HepG2 (cell line): Measurements from ENCODE around the gene PDE9A. TPM values are rescaled to one million over a fixed set of nuclear protein-coding genes. Genes with fewer than 3 reads are reported as not detected.

Experiments
- ATAC-seq: fragments of 200-7000 bp; cut with Tn5 transposase; 3 replicates; pipeline ENCODE4 v1.9.1; 2020; ENCODE audit warnings: mild to moderate bottlenecking, moderate library complexity
- BruUV-seq: library from RNA; stranded (reverse); fragments of 400-500 nt; replicated peaks from 2 replicates; lab custom pipeline; 2021; lab: Mats Ljungman, UMichigan
- CTCF ChIA-PET: fragments of 300-600 bp; formaldehyde crosslinking; extraction: SDS; loops from one replicate; lab custom pipeline; 2021; ENCODE audit warnings: low total read pairs, inconsistent platforms, low intra/inter-chr PET ratio; lab: Yijun Ruan, JAX
- POLR2A ChIA-PET: fragments of 350-600 bp; sonication (Branson Sonifier 250); formaldehyde crosslinking; loops from one replicate; lab custom pipeline; 2020; ENCODE audit warnings: antibody characterized with exemption, inconsistent platforms; lab: Yijun Ruan, JAX
- DNase-seq: peaks from one replicate; pipeline ENCODE4 v3.0.0-alpha.2; 2015; ENCODE audit warnings: low spot score
- FAIRE-seq: peaks from 3 replicates; lab custom pipeline; 2011; peaks lifted over from hg19 to GRCh38; lab: Jason Lieb, UNC
- H2AFZ ChIP-seq: one replicate; pipeline ENCODE4 v1.6.1; 2011; ENCODE audit warnings: low read length, inconsistent platforms
- H3K27ac ChIP-seq: fragments of 300-600 bp; 3 replicates; pipeline ENCODE4 v1.8.0; 2011; ENCODE audit warnings: mixed run types, mild to moderate bottlenecking, mixed read lengths, low read length, inconsistent platforms; ENCODE audit not compliant: insufficient read depth; ENCODE audit errors: extremely low read length
- H3K27me3 ChIP-seq, 2 experiments: fragments of 200-600 bp in 1 of 2; 2 replicates in 1 of 2; 3 replicates in 1 of 2; pipeline versions ENCODE4 v1.6.0 to v1.8.0; 2011; ENCODE audit warnings: low read length in 2 of 2, mild to moderate bottlenecking in 2 of 2, moderate library complexity in 2 of 2, inconsistent platforms in 1 of 2; ENCODE audit not compliant: insufficient read depth in 2 of 2, control insufficient read depth in 1 of 2
- H3K36me3 ChIP-seq, 2 experiments: fragments of 200-600 bp in 1 of 2; replicated peaks in 1 of 2; 2 replicates in 1 of 2; 3 replicates in 1 of 2; pipeline versions ENCODE4 v1.5.1 to v1.8.0; 2011; ENCODE audit warnings: low read length in 2 of 2, inconsistent platforms in 1 of 2; ENCODE audit not compliant: insufficient read depth in 2 of 2, control insufficient read depth in 1 of 2
- H3K4me1 ChIP-seq: 2 replicates; pipeline ENCODE4 v1.5.1; 2012; ENCODE audit warnings: low read length, inconsistent platforms; ENCODE audit not compliant: insufficient read depth
- H3K4me2 ChIP-seq: 2 replicates; pipeline ENCODE4 v1.6.0; 2011; ENCODE audit warnings: low read depth, low read length, inconsistent platforms
- H3K4me3 ChIP-seq, 3 experiments: fragments of 200-600 bp in 1 of 3; sonication (generic), shearing (Covaris generic) in 1 of 3; replicated peaks in 1 of 3; 2 replicates each; pipeline ENCODE4 v1.5.1; 2011 to 2016; ENCODE audit warnings: low read length in 3 of 3, inconsistent platforms in 2 of 3, low read depth in 2 of 3, mild to moderate bottlenecking in 2 of 3, control low read depth in 1 of 3, mixed read lengths in 1 of 3; ENCODE audit not compliant: insufficient read depth in 1 of 3
- H3K79me2 ChIP-seq: one replicate; pipeline ENCODE4 v1.6.1; 2011; ENCODE audit warnings: low read length, inconsistent platforms; ENCODE audit not compliant: insufficient read depth
- H3K9ac ChIP-seq: 2 replicates; pipeline ENCODE4 v1.6.0; 2011; ENCODE audit warnings: mild to moderate bottlenecking, low read depth, low read length, inconsistent platforms; ENCODE audit not compliant: insufficient read depth
- H3K9me3 ChIP-seq: 2 replicates; pipeline ENCODE4 v1.5.1; 2012; ENCODE audit warnings: mild to moderate bottlenecking, low read length
- H4K20me1 ChIP-seq: 2 replicates; pipeline ENCODE4 v1.6.0; 2011; ENCODE audit warnings: inconsistent platforms, mild to moderate bottlenecking, low read length, moderate library complexity; ENCODE audit not compliant: insufficient read depth
- ATF7 ChIP-seq, 2 experiments: fragments of 450-650 bp in 1 of 2; sonication (generic) in 1 of 2; formaldehyde crosslinking in 1 of 2; IDR thresholded peaks; 2 replicates each; pipeline versions ENCODE4 v1.4.0 to v1.6.1; 2016 to 2020; ENCODE audit warnings: antibody characterized with exemption in 1 of 2, mild to moderate bottlenecking in 1 of 2, missing genetic modification reagents in 1 of 2
- MIER3 ChIP-seq: IDR thresholded peaks from 2 replicates; pipeline ENCODE4 v1.6.1; 2016; ENCODE audit warnings: missing compliant biosample characterization, borderline replicate concordance
- MIXL1 ChIP-seq: IDR thresholded peaks from 2 replicates; pipeline ENCODE4 v1.6.1; 2016
- SOX5 ChIP-seq: IDR thresholded peaks from 2 replicates; pipeline ENCODE4 v1.6.1; 2016; ENCODE audit warnings: borderline replicate concordance
- ZMYM4 ChIP-seq: sonication (generic); formaldehyde crosslinking; IDR thresholded peaks from 2 replicates; pipeline ENCODE4 v1.8.1; 2023; ENCODE audit warnings: mild to moderate bottlenecking, missing genetic modification reagents
- ZNF564 ChIP-seq: sonication (generic); formaldehyde crosslinking; IDR thresholded peaks from 2 replicates; pipeline ENCODE4 v1.8.1; 2023; ENCODE audit warnings: mild to moderate bottlenecking, missing genetic modification reagents
- WGBS: methylation state at CpG from one replicate; pipeline ENCODE4 v1.1.6; 2017; ENCODE audit warnings: low lambda C conversion rate; 5-methylcytosine and 5-hydroxymethylcytosine counted together
- in situ Hi-C: cut with HindIII; loops from 2 replicates; pipeline ENCODE4 v1.10.0; 2017; ENCODE audit warnings: low pct_unique_long_range_greater_than_20kb; ENCODE audit not compliant: extremely low pct_ligation_motif_present
- intact Hi-C: fragments of 100-400 bp; cut with micrococcal nuclease; formaldehyde crosslinking; loops from one replicate; pipeline ENCODE4 v1.10.0; 2022; ENCODE audit not compliant: unreplicated experiment
- polyA plus RNA-seq, 8 experiments: library from polyadenylated mRNA; depleted of rRNA in 3 of 8; stranded (reverse) in 7 of 8; unstranded in 1 of 8; fragments of >200 nt; fragmentation: Illumina TruSeq in 4 of 8; extraction: Trizol in 4 of 8; gene quantifications; 2 replicates each; pipeline versions ENCODE4 v1.2.1 to v1.2.3, GENCODE V29; 2011 to 2016; ENCODE audit warnings: low read depth in 4 of 8, missing spikeins in 1 of 8, mixed read lengths in 1 of 8; ENCODE audit not compliant: insufficient read depth in 1 of 8
- total RNA-seq, 5 experiments: library from RNA; depleted of rRNA; stranded (reverse); fragments of >200 nt; fragmentation: Illumina TruSeq; extraction: Trizol; gene quantifications; 2 replicates each; pipeline ENCODE4 v1.2.3, GENCODE V29; 2016; ENCODE audit warnings: low read depth in 1 of 5

The PDE9A gene
- total and polyA plus RNA-seq, 2 of the 13 experiments (the other 11 are each of a cell fraction or from before 2014, with no cell fraction given) = 4.6 to 19.7 TPM

GRCh38 chr21:42632336-42632751 is 21.1 kb upstream of the PDE9A start:
- Histone ChIP-seq H3K4me3 (no peak overlapping the region), H3K4me1 (no peaks in the 10 kb centered on the region), H3K9me3 (no peaks in the 10 kb centered on the region), H3K4me2 (no peak overlapping the region), H3K27me3 (peaks cover 2 to 38% of the 10 kb centered on the region in 2 experiments; a peak in 3 of 5 replicates), H3K9ac (no peak overlapping the region), H4K20me1 (no peaks in the 10 kb centered on the region), H3K79me2 (no peaks in the 10 kb centered on the region), H2AFZ (no peak overlapping the region), H3K27ac (no peak overlapping the region), H3K36me3 (no peaks in the 10 kb centered on the region)
- no TSS peak for BruUV-seq
- in situ Hi-C loops (no loop called here), intact Hi-C loops (no loop called here)
- TF ChIP-seq MIER3 = no peak
- TF ChIP-seq ZMYM4 = no peak
- no peak for TF ChIP-seq SOX5 (CRISPR knock-in tag)
- no peak for TF ChIP-seq ZNF564 (CRISPR knock-in tag)
- ATAC-seq (no peak), DNase-seq (no peak), FAIRE-seq (no peak)
- WGBS = 79% methylated on average over 6 of the region's 12 CpGs
- ChIA-PET CTCF (no interaction called here), POLR2A (no interaction called here)

- no peak overlapping the region for H3K4me3 ChIP-seq
- no peak for DNase-seq
- H3K36me3 ChIP-seq = no peaks in the 10 kb centered on the region
- peaks cover 2 to 38% of the 10 kb centered on the region in 2 experiments; a peak in 3 of 5 replicates for H3K27me3 ChIP-seq
- no peak overlapping the region for H3K27ac ChIP-seq
- ChIA-PET POLR2A (no interaction called here), CTCF (no interaction called here)
- H3K79me2 ChIP-seq = no peaks in the 10 kb centered on the region
- peaks cover 7% of the 10 kb centered on the region; the same call in 1 of the 2 replicates for H3K4me1 ChIP-seq
- BruUV-seq = no TSS peak
- no peak; the same call in 2 of the 3 replicates for ATAC-seq
- in situ Hi-C loops = no loop called here
- intact Hi-C loops = no loop called here
- no peaks in the 10 kb centered on the region for H3K9me3 ChIP-seq
- TF ChIP-seq ATF7 (IDR thresholded peaks at IDR 0.05) (peak; percentile 46; the same call in 1 of the 2 replicates), ATF7 (CRISPR knock-in tag; IDR thresholded peaks at IDR 0.05) (no peak), MIXL1 (CRISPR knock-in tag) (no peak)
- 69% methylated on average over 7 of the region's 21 CpGs for WGBS
- no peak overlapping the region for H3K4me2 ChIP-seq
- FAIRE-seq = no peak
- H3K9ac ChIP-seq = no peak overlapping the region
- H4K20me1 ChIP-seq = no peaks in the 10 kb centered on the region
- H2AFZ ChIP-seq = no peak overlapping the region
Observed at GRCh38 chr21:42632771-42633690, 20.4 kb upstream of the PDE9A start.
